Activated CD8-positive, alpha-beta T cell treated with anti-CD3 and anti-CD28 coated beads for 36 hours (primary cell): ENCODE data around the gene PLBD2. TPM values are rescaled to one million over a fixed set of nuclear protein-coding genes. Genes with fewer than 3 reads are reported as not detected.

ENCODE experiments used
- ATAC-seq: fragments of 200-7000 bp; cut with Tn5 transposase; one replicate; pipeline ENCODE4 v1.10.0; 2021; ENCODE audit warnings: mild to moderate bottlenecking, moderate library complexity
- CTCF ChIA-PET: fragments of 350-600 bp; sonication (Branson Sonifier 250); formaldehyde crosslinking; loops from one replicate; lab custom pipeline; 2021; ENCODE audit warnings: antibody characterized with exemption; lab: Charles Lee
- POLR2A ChIA-PET: fragments of 350-600 bp; sonication (Branson Sonifier 250); formaldehyde crosslinking; loops from one replicate; lab custom pipeline; 2021; ENCODE audit warnings: antibody characterized with exemption; lab: Charles Lee
- DNase-seq: peaks from one replicate; pipeline ENCODE4 v3.0.0-alpha.2; 2020
- H3K27ac Mint-ChIP-seq: one replicate; pipeline ENCODE4 v1.8.0; 2021; ENCODE audit warnings: mild to moderate bottlenecking, mixed read lengths
- H3K27me3 Mint-ChIP-seq: one replicate; pipeline ENCODE4 v1.8.0; 2021; ENCODE audit warnings: mixed read lengths
- H3K36me3 Mint-ChIP-seq: one replicate; pipeline ENCODE4 v1.8.0; 2021; ENCODE audit warnings: low read depth, mixed read lengths
- H3K4me1 Mint-ChIP-seq: one replicate; pipeline ENCODE4 v1.8.0; 2021; ENCODE audit warnings: low read depth, mixed read lengths
- H3K4me3 Mint-ChIP-seq: one replicate; pipeline ENCODE4 v1.8.0; 2021; ENCODE audit warnings: mild to moderate bottlenecking, moderate library complexity, mixed read lengths
- H3K9me3 Mint-ChIP-seq: one replicate; pipeline ENCODE4 v1.8.0; 2021; ENCODE audit warnings: mixed read lengths
- intact Hi-C: fragments of 100-400 bp; cut with micrococcal nuclease; formaldehyde crosslinking; loops from one replicate; pipeline ENCODE4 v1.10.0; 2022
- total RNA-seq, 2 experiments: library from RNA; stranded (reverse); gene quantifications; one replicate each; pipeline ENCODE4 v1.2.3, GENCODE V29; 2021
- TF ChIP-seq, protein P1 (sequence below): fragments of 200-600 bp; IDR thresholded peaks from one replicate; pipeline ENCODE4 v1.8.0; 2022; ENCODE audit warnings: antibody characterized with exemption, mild to moderate bottlenecking

PLBD2 gene
- total RNA-seq, 2 experiments from 2014 or later: 13.5 to 13.9 TPM

DNA sequence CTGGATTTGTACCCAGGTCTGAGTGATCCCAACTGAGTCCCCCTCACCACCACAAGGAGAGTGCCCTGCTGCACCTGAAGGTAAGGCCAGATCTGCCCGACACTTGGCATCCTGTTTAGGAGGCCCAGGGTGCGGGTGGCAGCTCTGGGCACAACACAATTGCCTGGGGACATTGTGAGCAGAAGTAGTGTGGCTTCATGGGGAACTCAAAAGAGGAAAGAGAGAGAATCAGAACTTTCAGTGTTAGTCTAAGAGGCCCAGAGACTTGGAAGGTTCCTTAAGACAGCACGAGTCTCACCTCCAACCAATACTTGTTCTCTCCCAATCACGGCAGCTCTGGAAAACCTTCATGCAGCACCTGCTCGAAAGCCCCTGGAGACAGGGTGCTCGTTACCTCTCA, 16.9 kb upstream of the PLBD2 start:
- H3K9me3 Mint-ChIP-seq: no peaks in the 10 kb centered on the region
- intact Hi-C loops: no loop called here
- TF ChIP-seq, protein P1, sequence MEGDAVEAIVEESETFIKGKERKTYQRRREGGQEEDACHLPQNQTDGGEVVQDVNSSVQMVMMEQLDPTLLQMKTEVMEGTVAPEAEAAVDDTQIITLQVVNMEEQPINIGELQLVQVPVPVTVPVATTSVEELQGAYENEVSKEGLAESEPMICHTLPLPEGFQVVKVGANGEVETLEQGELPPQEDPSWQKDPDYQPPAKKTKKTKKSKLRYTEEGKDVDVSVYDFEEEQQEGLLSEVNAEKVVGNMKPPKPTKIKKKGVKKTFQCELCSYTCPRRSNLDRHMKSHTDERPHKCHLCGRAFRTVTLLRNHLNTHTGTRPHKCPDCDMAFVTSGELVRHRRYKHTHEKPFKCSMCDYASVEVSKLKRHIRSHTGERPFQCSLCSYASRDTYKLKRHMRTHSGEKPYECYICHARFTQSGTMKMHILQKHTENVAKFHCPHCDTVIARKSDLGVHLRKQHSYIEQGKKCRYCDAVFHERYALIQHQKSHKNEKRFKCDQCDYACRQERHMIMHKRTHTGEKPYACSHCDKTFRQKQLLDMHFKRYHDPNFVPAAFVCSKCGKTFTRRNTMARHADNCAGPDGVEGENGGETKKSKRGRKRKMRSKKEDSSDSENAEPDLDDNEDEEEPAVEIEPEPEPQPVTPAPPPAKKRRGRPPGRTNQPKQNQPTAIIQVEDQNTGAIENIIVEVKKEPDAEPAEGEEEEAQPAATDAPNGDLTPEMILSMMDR: no peak
- no peak for DNase-seq
- H3K27me3 Mint-ChIP-seq: no peaks in the 10 kb centered on the region
- no peak overlapping the region for H3K4me3 Mint-ChIP-seq
- no peak overlapping the region for H3K27ac Mint-ChIP-seq
- CTCF ChIA-PET: no interaction called here
- POLR2A ChIA-PET: no interaction called here
- H3K4me1 Mint-ChIP-seq: no peaks in the 10 kb centered on the region
- H3K36me3 Mint-ChIP-seq: no peaks in the 10 kb centered on the region
- no peak for ATAC-seq

DNA sequence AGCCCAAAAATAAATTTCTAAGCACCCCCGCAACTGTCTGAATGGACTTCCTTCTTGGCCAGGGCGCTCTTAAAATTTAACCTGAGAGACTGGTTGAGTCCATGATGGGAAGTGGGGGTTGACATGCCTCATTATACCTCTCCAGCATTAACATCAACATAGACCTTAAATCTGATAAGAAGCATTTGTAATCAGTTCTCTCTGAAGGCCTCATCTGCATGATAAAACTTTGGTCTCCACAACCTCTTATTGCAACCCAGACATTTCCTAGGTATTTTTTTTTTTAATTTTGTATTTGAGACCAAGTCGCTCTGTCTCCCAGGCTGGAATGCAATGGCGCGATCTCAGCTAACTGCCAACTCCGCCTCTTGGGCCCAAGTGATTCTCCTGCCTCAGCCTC, 13.1 kb upstream of the PLBD2 start:
- Mint-ChIP-seq H3K27ac (no peak overlapping the region), H3K9me3 (no peaks in the 10 kb centered on the region)

DNA sequence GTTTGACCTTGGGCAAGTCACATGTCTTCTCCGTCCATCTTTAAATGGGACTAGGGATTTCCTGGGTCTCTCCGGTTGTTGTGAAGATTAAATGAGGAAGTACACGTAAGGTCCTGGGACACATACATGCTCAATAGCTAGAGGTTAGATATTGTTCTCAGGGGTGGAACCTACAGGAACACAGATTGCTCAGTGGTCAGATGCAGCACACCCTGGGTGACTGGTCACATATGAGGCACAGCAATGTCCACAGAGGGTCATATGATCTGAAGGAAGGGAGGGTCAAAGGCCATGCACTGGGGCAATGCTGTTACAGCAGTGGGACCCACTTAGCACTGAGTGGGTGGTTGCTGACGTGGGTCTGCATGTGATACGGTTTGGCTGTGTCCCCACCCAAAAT, 12.0 kb upstream of the PLBD2 start:
- ATAC-seq: no peak
- H3K27ac Mint-ChIP-seq: no peak overlapping the region
- no peaks in the 10 kb centered on the region for H3K36me3 Mint-ChIP-seq
- intact Hi-C loops: no loop called here
- no peaks in the 10 kb centered on the region for H3K4me1 Mint-ChIP-seq
- TF ChIP-seq, protein P1: no peak
- POLR2A ChIA-PET: no interaction called here
- DNase-seq: no peak
- no peaks in the 10 kb centered on the region for H3K27me3 Mint-ChIP-seq
- H3K4me3 Mint-ChIP-seq: no peak overlapping the region
- CTCF ChIA-PET: no interaction called here
- H3K9me3 Mint-ChIP-seq: no peaks in the 10 kb centered on the region

More for the DNA sequence above, 13.1 kb upstream of the PLBD2 start:
- H3K4me3 Mint-ChIP-seq: no peak overlapping the region
- TF ChIP-seq, protein P1: no peak
- ATAC-seq: no peak
- POLR2A ChIA-PET: no interaction called here
- DNase-seq: no peak
- intact Hi-C loops: no loop called here
- H3K27me3 Mint-ChIP-seq: no peaks in the 10 kb centered on the region
- CTCF ChIA-PET: no interaction called here
- no peaks in the 10 kb centered on the region for H3K4me1 Mint-ChIP-seq
- H3K36me3 Mint-ChIP-seq: no peaks in the 10 kb centered on the region

DNA sequence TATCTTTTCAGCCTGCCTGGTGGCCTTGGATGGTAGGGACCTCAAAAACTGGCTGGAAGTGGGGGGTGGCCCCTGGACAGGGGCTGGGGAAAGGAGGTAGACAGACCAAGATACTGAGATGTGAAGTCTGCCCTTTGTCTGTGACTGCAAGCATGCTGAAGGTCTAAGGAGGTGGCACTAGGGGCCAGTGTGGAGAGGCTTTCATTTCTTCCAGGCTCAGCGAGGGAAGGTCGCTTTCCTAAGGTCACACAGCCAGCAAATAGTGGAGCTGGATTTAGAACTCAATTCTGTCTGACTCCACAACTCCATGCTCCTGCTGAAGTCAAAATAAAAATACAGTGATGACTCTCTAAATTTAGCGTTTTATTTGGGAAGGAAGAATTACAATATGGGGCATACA, 11.3 kb upstream of the PLBD2 start:
- no peaks in the 10 kb centered on the region for H3K4me1 Mint-ChIP-seq
- no peak for ATAC-seq
- intact Hi-C loops: no loop called here
- H3K27me3 Mint-ChIP-seq: no peaks in the 10 kb centered on the region
- no peak overlapping the region for H3K27ac Mint-ChIP-seq
- H3K9me3 Mint-ChIP-seq: no peaks in the 10 kb centered on the region
- no peak overlapping the region for H3K4me3 Mint-ChIP-seq
- TF ChIP-seq, protein P1: no peak
- ChIA-PET CTCF (interaction anchor here (0.9 kb wide), 1 partner anchor 116 kb away, joined by 3 read pairs; no protein-coding TSS in a partner anchor), POLR2A (no interaction called here)
- DNase-seq: no peak
- H3K36me3 Mint-ChIP-seq: no peaks in the 10 kb centered on the region

DNA sequence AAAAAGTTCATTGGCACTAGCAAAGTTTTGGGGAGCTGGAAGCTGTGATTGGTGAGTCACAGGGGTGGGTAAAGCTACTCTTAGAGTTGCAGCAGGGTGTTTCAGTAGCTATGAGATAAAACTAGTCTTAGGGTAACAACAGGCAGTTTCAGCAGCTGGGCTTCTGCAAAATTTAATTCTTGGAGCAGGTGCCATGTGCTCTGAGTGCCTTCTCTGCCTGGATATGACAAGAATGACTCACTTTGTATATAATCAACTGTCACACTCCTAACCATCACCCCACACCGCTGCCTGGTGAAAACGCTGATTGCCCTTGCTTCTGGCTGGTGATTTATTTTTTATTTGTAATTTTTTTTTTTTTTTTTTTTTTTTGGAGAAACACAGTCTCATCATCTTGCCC, 10.5 kb upstream of the PLBD2 start:
- intact Hi-C loops: no loop called here
- DNase-seq (no peak), ATAC-seq (no peak)
- H3K36me3 Mint-ChIP-seq: no peaks in the 10 kb centered on the region
- POLR2A ChIA-PET: no interaction called here
- no peaks in the 10 kb centered on the region for H3K9me3 Mint-ChIP-seq
- H3K4me1 Mint-ChIP-seq: no peaks in the 10 kb centered on the region
- no peak overlapping the region for H3K4me3 Mint-ChIP-seq
- H3K27ac Mint-ChIP-seq: no peak overlapping the region
- TF ChIP-seq, protein P1: no peak
- H3K27me3 Mint-ChIP-seq: peaks cover 1% of the 10 kb centered on the region
- CTCF ChIA-PET: no interaction called here
